H1 (cell line): Measurements from ENCODE around the gene CPLX1. TPM values are rescaled to one million over a fixed set of nuclear protein-coding genes. Genes with fewer than 3 reads are reported as not detected.

ENCODE experiments used
- BACH1 ChIP-seq: IDR thresholded peaks from 2 replicates; pipeline ENCODE4 v1.6.1; 2012; ENCODE audit warnings: low read length, improper control_type of control experiment
- MAX ChIP-seq: IDR thresholded peaks from 2 replicates; pipeline ENCODE4 v1.6.1; 2012; ENCODE audit warnings: inconsistent platforms
- NRF1 ChIP-seq: IDR thresholded peaks from 2 replicates; pipeline ENCODE4 v1.6.1; 2011; ENCODE audit warnings: mild to moderate bottlenecking, low read depth, low read length, improper control_type of control experiment
- polyA plus RNA-seq, 7 experiments: library from polyadenylated mRNA; depleted of rRNA in 3 of 7; stranded (reverse) in 5 of 7; unstranded in 2 of 7; fragments of >200 nt in 5 of 7; fragments of 200-250 nt in 2 of 7; gene quantifications; 1 replicate in 5 of 7; 2 replicates in 1 of 7; 4 replicates in 1 of 7; pipeline versions ENCODE4 v1.2.1 to v1.2.3, GENCODE V29; 2011 to 2013; ENCODE audit warnings: missing spikeins in 2 of 7, mixed read lengths in 2 of 7
- total RNA-seq: library from RNA; stranded (reverse); fragmentation: NEBNext Ultra II Directional; extraction: Animal tissue kit (Norgen Biotek cat#: 25700); gene quantifications from 2 replicates; pipeline ENCODE4 v1.2.1, GENCODE V29; 2021

The CPLX1 gene
- total and polyA plus RNA-seq, 2 of the 8 experiments (the other 6 are each of a cell fraction or from before 2014, with no cell fraction given), result 0.32 to 0.56 TPM

GRCh38 chr4:791898-792625 lies 33.9 kb downstream of the CPLX1 start (continued):
- TF ChIP-seq MAX, result peak; percentile 70
- TF ChIP-seq NRF1, result no peak
- 0 out of 2 replicates have a peak, but pooled peaks have one; percentile 5 for TF ChIP-seq BACH1
